ENCODE data around the gene SUPT20HL1.

GRCh38 chrX:24391843-24392242, 31.4 kb downstream of the SUPT20HL1 start:
- TF ChIP-seq EZH2 (IDR thresholded peaks at IDR 0.05; ENCODE audit: borderline replicate concordance, low read depth, low read length, poor library complexity, severe bottlenecking) (no peak), CTCF (conservative IDR thresholded peaks at IDR 0.05; ENCODE audit: low read depth, low read length) (no peak)
